HCT116 (cell line): ENCODE measurements around the gene KCTD14. TPM values are rescaled to one million over a fixed set of nuclear protein-coding genes. Genes with fewer than 3 reads are reported as not detected.

Experiments
- ATAC-seq: fragments of 200-7000 bp; cut with Tn5 transposase; 2 replicates; pipeline ENCODE4 v1.9.1; 2020; ENCODE audit warnings: mild to moderate bottlenecking, moderate library complexity
- BruUV-seq: library from RNA; stranded (reverse); fragments of 400-500 nt; replicated peaks from 2 replicates; lab custom pipeline; 2021; lab: Mats Ljungman, UMichigan
- CTCF ChIA-PET: fragments of 300-600 bp; sonication (Branson Sonifier 250); formaldehyde crosslinking; loops from one replicate; lab custom pipeline; 2021; ENCODE audit warnings: antibody characterized with exemption; lab: Charles Lee
- POLR2A ChIA-PET: fragments of 300-600, 350-600 bp; sonication (Branson Sonifier 250); formaldehyde crosslinking; loops from one replicate; lab custom pipeline; 2021; ENCODE audit warnings: antibody characterized with exemption; lab: Charles Lee
- RAD21 ChIA-PET, 2 experiments: fragments of 300-600 bp; sonication (Branson Sonifier 250); formaldehyde crosslinking; loops; one replicate each; lab custom pipeline; 2023; ENCODE audit warnings: low total read pairs in 2 of 2; ENCODE audit not compliant: uncharacterized antibody in 2 of 2, unreplicated experiment in 2 of 2, low non-redundant PET in 1 of 2; lab: Charles Lee
- DNase-seq: peaks from one replicate; pipeline ENCODE4 v3.0.0-alpha.2; 2010; ENCODE audit warnings: low read depth, low spot score
- H2AFZ ChIP-seq: fragments of 200-600 bp; shearing (Covaris generic), sonication (generic); 2 replicates; pipeline ENCODE4 v1.6.1; 2017; ENCODE audit warnings: low read depth, mixed run types, mixed read lengths, antibody characterized with exemption, low read length; ENCODE audit not compliant: poor library complexity, severe bottlenecking
- H3K27ac ChIP-seq: 2 replicates; pipeline ENCODE4 v1.5.1; 2012; ENCODE audit warnings: low read depth, low read length
- H3K27me3 ChIP-seq: fragments of 200-600 bp; sonication (generic); 2 replicates; pipeline ENCODE4 v1.6.1; 2016; ENCODE audit warnings: mixed run types, low read length, mixed read lengths; ENCODE audit not compliant: insufficient read depth
- H3K36me3 ChIP-seq, 2 experiments: fragments of 200-500 bp in 1 of 2; fragments of 200-600 bp in 1 of 2; sonication (Bioruptor generic) in 1 of 2; sonication (generic) in 1 of 2; 2 replicates each; pipeline versions ENCODE4 v1.5.1 to v1.6.1; 2014 to 2016; ENCODE audit warnings: low read length in 2 of 2, inconsistent platforms in 1 of 2, mixed read lengths in 1 of 2, mixed run types in 1 of 2; ENCODE audit not compliant: insufficient read depth in 2 of 2, control insufficient read depth in 1 of 2
- H3K4me1 ChIP-seq, 2 experiments: fragments of 200-600 bp in 1 of 2; sonication (generic) in 1 of 2; 2 replicates each; pipeline versions ENCODE4 v1.5.1 to v1.6.1; 2012 to 2017; ENCODE audit warnings: low read length in 2 of 2, inconsistent platforms in 1 of 2, mild to moderate bottlenecking in 1 of 2, mixed read lengths in 1 of 2, mixed run types in 1 of 2, moderate library complexity in 1 of 2; ENCODE audit not compliant: insufficient read depth in 2 of 2, control insufficient read depth in 1 of 2
- H3K4me2 ChIP-seq: fragments of 200-600 bp; sonication (generic); 2 replicates; pipeline ENCODE4 v1.6.1; 2017; ENCODE audit warnings: mixed run types, low read length, mixed read lengths
- H3K4me3 ChIP-seq, 2 experiments: fragments of 200-600 bp in 1 of 2; sonication (generic) in 1 of 2; replicated peaks in 1 of 2; 2 replicates each; pipeline ENCODE4 v1.5.1; 2011 to 2016; ENCODE audit warnings: low read length in 2 of 2, control low read depth in 1 of 2, low read depth in 1 of 2, mild to moderate bottlenecking in 1 of 2, mixed read lengths in 1 of 2, mixed run types in 1 of 2
- H3K79me2 ChIP-seq: fragments of 200-600 bp; sonication (generic); 2 replicates; pipeline ENCODE4 v1.6.1; 2017; ENCODE audit warnings: mild to moderate bottlenecking, mixed run types, low read length, moderate library complexity, mixed read lengths; ENCODE audit not compliant: insufficient read depth
- H3K9ac ChIP-seq: fragments of 200-600 bp; sonication (generic); 2 replicates; pipeline ENCODE4 v1.6.1; 2016; ENCODE audit warnings: low read length, mixed read lengths
- H3K9me2 ChIP-seq: fragments of 200-600 bp; sonication (generic), shearing (Covaris generic); 2 replicates; pipeline ENCODE4 v1.6.1; 2017; ENCODE audit warnings: mixed run types, mild to moderate bottlenecking, moderate library complexity; ENCODE audit not compliant: insufficient read depth
- H3K9me3 ChIP-seq, 2 experiments: fragments of 200-500 bp in 1 of 2; fragments of 200-600 bp in 1 of 2; sonication (Bioruptor generic) in 1 of 2; sonication (generic) in 1 of 2; 2 replicates each; pipeline ENCODE4 v1.6.1; 2014 to 2017; ENCODE audit warnings: low read length in 2 of 2, mixed read lengths in 2 of 2, inconsistent platforms in 1 of 2, low read depth in 1 of 2, mild to moderate bottlenecking in 1 of 2, mixed run types in 1 of 2, moderate library complexity in 1 of 2; ENCODE audit not compliant: control insufficient read depth in 1 of 2, insufficient read depth in 1 of 2
- H4K20me1 ChIP-seq: fragments of 200-600 bp; sonication (generic), shearing (Covaris generic); 2 replicates; pipeline ENCODE4 v1.6.1; 2017; ENCODE audit warnings: mixed run types, mild to moderate bottlenecking, moderate library complexity; ENCODE audit not compliant: insufficient read depth
- ATF3 ChIP-seq: IDR thresholded peaks from 2 replicates; pipeline ENCODE4 v1.6.1; 2012
- CBX3 ChIP-seq: IDR thresholded peaks from 2 replicates; pipeline ENCODE4 v1.6.1; 2012; ENCODE audit warnings: low read depth
- CEBPB ChIP-seq: IDR thresholded peaks from 2 replicates; pipeline ENCODE4 v1.6.1; 2012; ENCODE audit warnings: low read depth
- CTCF ChIP-seq, 3 experiments: fragments of 200-600 bp in 1 of 3; sonication (generic) in 1 of 3; IDR thresholded peaks in 2 of 3; conservative IDR thresholded peaks in 1 of 3; 2 replicates each; pipeline ENCODE4 v1.5.1; 2012 to 2017; ENCODE audit warnings: low read depth in 2 of 3, low read length in 2 of 3, antibody characterized with exemption in 1 of 3, borderline replicate concordance in 1 of 3, control low read depth in 1 of 3, mild to moderate bottlenecking in 1 of 3, mixed read lengths in 1 of 3, mixed run types in 1 of 3, moderate library complexity in 1 of 3; ENCODE audit not compliant: insufficient read depth in 1 of 3
- EGR1 ChIP-seq: IDR thresholded peaks from 2 replicates; pipeline ENCODE4 v1.6.1; 2012; ENCODE audit warnings: low read depth
- ELF1 ChIP-seq: IDR thresholded peaks from 2 replicates; pipeline ENCODE4 v1.6.1; 2012; ENCODE audit warnings: low read depth, borderline replicate concordance
- EZH2 ChIP-seq: fragments of 200-600 bp; sonication (generic); IDR thresholded peaks from 2 replicates; pipeline ENCODE4 v1.6.1; 2017; ENCODE audit warnings: antibody characterized with exemption, mixed run types
- FOSL1 ChIP-seq: IDR thresholded peaks from 2 replicates; pipeline ENCODE4 v1.6.1; 2012; ENCODE audit warnings: low read depth
- MAX ChIP-seq: IDR thresholded peaks from 2 replicates; pipeline ENCODE4 v1.6.1; 2012
- POLR2AphosphoS5 ChIP-seq: IDR thresholded peaks from 2 replicates; pipeline ENCODE4 v1.6.1; 2011; ENCODE audit warnings: mild to moderate bottlenecking, low read depth, low read length, moderate library complexity
- REST ChIP-seq: IDR thresholded peaks from 2 replicates; pipeline ENCODE4 v1.6.1; 2012; ENCODE audit warnings: low read depth
- SRF ChIP-seq: IDR thresholded peaks from 2 replicates; pipeline ENCODE4 v1.6.1; 2012; ENCODE audit warnings: low read depth
- TCF7L2 ChIP-seq: IDR thresholded peaks from 2 replicates; pipeline ENCODE4 v1.7.0; 2011; ENCODE audit warnings: borderline replicate concordance, inconsistent platforms; ENCODE audit not compliant: insufficient read depth, insufficient read length; ENCODE audit errors: extremely low read depth
- ZBTB33 ChIP-seq: IDR thresholded peaks from 2 replicates; pipeline ENCODE4 v1.6.1; 2011; ENCODE audit warnings: mild to moderate bottlenecking, low read length, moderate library complexity; ENCODE audit not compliant: insufficient replicate concordance; ENCODE audit errors: extremely low read depth
- ZFX ChIP-seq: fragments of 450-650 bp; IDR thresholded peaks from 2 replicates; pipeline ENCODE4 v1.6.1; 2017
- ZNF274 ChIP-seq: fragments of 200-500 bp; sonication (Bioruptor generic); IDR thresholded peaks from 2 replicates; pipeline ENCODE4 v1.6.1; 2014; ENCODE audit warnings: mild to moderate bottlenecking, low read depth, low read length, inconsistent platforms
- intact Hi-C: fragments of 100-400 bp; cut with micrococcal nuclease; formaldehyde crosslinking; loops from 2 replicates; pipeline ENCODE4 v1.10.0; 2022
- total RNA-seq: library from RNA; stranded (reverse); gene quantifications from one replicate; pipeline ENCODE4 v1.2.1, GENCODE V29; 2021; ENCODE audit not compliant: unreplicated experiment

The KCTD14 gene
- total RNA-seq, 1 experiment from 2014 or later: 15.2 TPM

GRCh38 chr11:78031629-78032028, 8.6 kb upstream of the KCTD14 start:
- Histone ChIP-seq H3K4me1 (peaks cover 40 to 51% of the 10 kb centered on the region in 2 experiments), H3K4me3 (no peak overlapping the region), H2AFZ (no peak overlapping the region), H3K27me3 (no peaks in the 10 kb centered on the region), H4K20me1 (no peaks in the 10 kb centered on the region), H3K9me2 (no peaks in the 10 kb centered on the region), H3K9me3 (no peaks in the 10 kb centered on the region), H3K79me2 (no peaks in the 10 kb centered on the region), H3K4me2 (no peak overlapping the region), H3K9ac (no peak overlapping the region), H3K27ac (no peak overlapping the region), H3K36me3 (no peaks in the 10 kb centered on the region)
- POLR2A ChIA-PET: interaction anchor here (1.1 to 1.6 kb wide), 4 partner anchors 8 to 37 kb away, joined by 3 to 14 read pairs (median 4); partner anchors contain the start of gene INTS4
- intact Hi-C loops: no loop called here
- TF ChIP-seq TCF7L2: no peak
- no peak for TF ChIP-seq REST
- no peak for TF ChIP-seq EGR1
- TF ChIP-seq ELF1: no peak
- no peak for TF ChIP-seq MAX
- TF ChIP-seq ZNF274: no peak
- no peak for TF ChIP-seq SRF
- TF ChIP-seq POLR2AphosphoS5: no peak
- no peak for TF ChIP-seq ZBTB33
- no peak for TF ChIP-seq EZH2
- no peak for TF ChIP-seq ZFX
- no peak for TF ChIP-seq CEBPB
- no peak for TF ChIP-seq CTCF (IDR thresholded peaks at IDR 0.05 in 2 of 3, conservative IDR thresholded peaks at IDR 0.05 in 1 of 3; ENCODE audit: borderline replicate concordance in 1 of 3, insufficient read depth in 1 of 3, low read depth in 2 of 3, low read length in 2 of 3)
- TF ChIP-seq FOSL1: no peak
- TF ChIP-seq CBX3: no peak
- TF ChIP-seq ATF3: no peak
- RAD21 ChIA-PET: no interaction called here
- ATAC-seq (no peak), DNase-seq (no peak)
- BruUV-seq: no TSS peak
- CTCF ChIA-PET: interaction anchor here (1.6 kb wide), 1 partner anchor 14 kb away, joined by 9 read pairs; no protein-coding TSS in a partner anchor
